Measurements from ENCODE around the gene TIMP2.

GRCh38 chr17:78893684-78894083 lies 31.5 kb downstream of the TIMP2 start:
- no peak for TF ChIP-seq RAD21 (IDR thresholded peaks at IDR 0.05; ENCODE audit: low read depth)
- no peak for TF ChIP-seq MAX (IDR thresholded peaks at IDR 0.05)
- TF ChIP-seq REST (IDR thresholded peaks at IDR 0.05; ENCODE audit: low read depth): no peak
- no peak for TF ChIP-seq SRF (IDR thresholded peaks at IDR 0.05; ENCODE audit: low read depth)
- no peak for TF ChIP-seq CTCF (IDR thresholded peaks at IDR 0.05 in 2 of 3, conservative IDR thresholded peaks at IDR 0.05 in 1 of 3; ENCODE audit: borderline replicate concordance in 1 of 3, insufficient read depth in 1 of 3, low read depth in 2 of 3, low read length in 2 of 3)

Measured in HCT116 (cell line).